ENCODE measurements around the gene GPHA2.

GPHA2 gene

GRCh38 chr11:64911689-64912088 lies 24.0 kb downstream of the GPHA2 start:
- no peak for TF ChIP-seq CTCF (IDR thresholded peaks at IDR 0.05; ENCODE audit: low read depth, low read length, missing control alignments)
- DNase-seq = no peak
- Histone ChIP-seq H3K27me3 (replicated peaks) (no peaks in the 10 kb centered on the region), H3K27ac (no peak overlapping the region), H3K4me3 (ENCODE audit: low read depth, low read length) (no peak overlapping the region), H3K36me3 (replicated peaks) (peaks cover 55% of the 10 kb centered on the region)
- in situ Hi-C loops (cut with HindIII; ENCODE audit: low pct_ligation_motif_present, low sequenced_read_pairs) = no loop called here

- Histone ChIP-seq H3K4me3 (ENCODE audit: low read depth, low read length) (no peak overlapping the region), H3K27ac (no peak overlapping the region), H3K27me3 (replicated peaks) (no peaks in the 10 kb centered on the region), H3K36me3 (replicated peaks) (peaks cover 61% of the 10 kb centered on the region)
- DNase-seq = no peak
- in situ Hi-C loops (cut with HindIII; ENCODE audit: low pct_ligation_motif_present, low sequenced_read_pairs) = no loop called here
- TF ChIP-seq CTCF (IDR thresholded peaks at IDR 0.05; ENCODE audit: low read depth, low read length, missing control alignments) = no peak
These were observed 24.6 kb downstream of the GPHA2 start for GRCh38 chr11:64911142-64911541.

GRCh38 chr11:64910451-64911093 lies 25.1 kb downstream of the GPHA2 start:
- H3K4me3 ChIP-seq (ENCODE audit: low read depth, low read length) = no peak overlapping the region
- DNase-seq = no peak
- no peak for TF ChIP-seq CTCF (IDR thresholded peaks at IDR 0.05; ENCODE audit: low read depth, low read length, missing control alignments)
- no peak overlapping the region for H3K27ac ChIP-seq
- in situ Hi-C loops (cut with HindIII; ENCODE audit: low pct_ligation_motif_present, low sequenced_read_pairs) = no loop called here
- peaks cover 64% of the 10 kb centered on the region for H3K36me3 ChIP-seq (replicated peaks)
- no peaks in the 10 kb centered on the region for H3K27me3 ChIP-seq (replicated peaks)

- H3K27me3 ChIP-seq (replicated peaks) = no peaks in the 10 kb centered on the region
- TF ChIP-seq CTCF (IDR thresholded peaks at IDR 0.05; ENCODE audit: low read depth, low read length, missing control alignments) = no peak
- in situ Hi-C loops (cut with HindIII; ENCODE audit: low pct_ligation_motif_present, low sequenced_read_pairs) = no loop called here
- no peak overlapping the region for H3K27ac ChIP-seq
- no peak for DNase-seq
- H3K4me3 ChIP-seq (ENCODE audit: low read depth, low read length) = no peak overlapping the region
- peaks cover 65% of the 10 kb centered on the region for H3K36me3 ChIP-seq (replicated peaks)
These were observed 25.9 kb downstream of the GPHA2 start for GRCh38 chr11:64909653-64910343.

- Histone ChIP-seq H3K36me3 (replicated peaks) (peaks cover 64% of the 10 kb centered on the region), H3K27ac (no peak overlapping the region), H3K4me3 (ENCODE audit: low read depth, low read length) (no peak overlapping the region), H3K27me3 (replicated peaks) (no peaks in the 10 kb centered on the region)
- in situ Hi-C loops (cut with HindIII; ENCODE audit: low pct_ligation_motif_present, low sequenced_read_pairs) = no loop called here
- no peak for TF ChIP-seq CTCF (IDR thresholded peaks at IDR 0.05; ENCODE audit: low read depth, low read length, missing control alignments)
- no peak for DNase-seq
These were observed 26.9 kb downstream of the GPHA2 start for GRCh38 chr11:64908766-64909165.

- no peak for TF ChIP-seq CTCF (IDR thresholded peaks at IDR 0.05; ENCODE audit: low read depth, low read length, missing control alignments)
- DNase-seq = no peak
- in situ Hi-C loops (cut with HindIII; ENCODE audit: low pct_ligation_motif_present, low sequenced_read_pairs) = no loop called here
- peaks cover 60% of the 10 kb centered on the region for H3K36me3 ChIP-seq (replicated peaks)
- H3K27ac ChIP-seq = no peak overlapping the region
- H3K4me3 ChIP-seq (ENCODE audit: low read depth, low read length) = no peak overlapping the region
- no peaks in the 10 kb centered on the region for H3K27me3 ChIP-seq (replicated peaks)
These were observed 29.4 kb downstream of the GPHA2 start for GRCh38 chr11:64906314-64906635.
